Right lobe of liver (tissue), 6 donors: ENCODE data around the gene DYNLRB1. TPM values are rescaled to one million over a fixed set of nuclear protein-coding genes. Genes with fewer than 3 reads are reported as not detected.
A peak's percentile ranks its signal among the peaks of the same experiment; 100 is the strongest.

Source experiments
- ATAC-seq, 4 donors: fragments of 200-7000 bp; cut with Tn5 transposase; one replicate each; pipeline ENCODE4 v1.9.1; 2020; ENCODE audit warnings: mild to moderate bottlenecking in 4 of 4, moderate library complexity in 4 of 4
- DNase-seq, 3 donors: peaks; one replicate each; pipeline ENCODE4 v3.0.0-alpha.2; 2020
- H3K27ac ChIP-seq, 3 donors: fragments of 200-600 bp; one replicate each; pipeline ENCODE4 v1.8.0; 2022
- H3K27me3 ChIP-seq, 2 donors: fragments of 200-600 bp; one replicate each; pipeline ENCODE4 v1.8.0; 2022
- H3K36me3 ChIP-seq, 4 donors: fragments of 200-600 bp; sonication (generic) in 1 of 4; one replicate each; pipeline versions ENCODE4 v1.5.1 to v1.8.0; 2017 to 2022; ENCODE audit warnings: control low read depth in 1 of 4
- H3K4me1 ChIP-seq, 4 donors: fragments of 200-600 bp; sonication (generic) in 1 of 4; one replicate each; pipeline versions ENCODE4 v1.5.1 to v1.8.0; 2017 to 2022; ENCODE audit warnings: control low read depth in 1 of 4
- H3K4me3 ChIP-seq, 3 donors: fragments of 200-600 bp; one replicate each; pipeline ENCODE4 v1.8.0; 2022
- H3K9me3 ChIP-seq, 4 donors: fragments of 200-600 bp; sonication (generic) in 1 of 4; one replicate each; pipeline versions ENCODE4 v1.5.1 to v1.8.0; 2017 to 2022; ENCODE audit warnings: control low read depth in 1 of 4
- CTCF ChIP-seq, 4 donors: fragments of 200-600 bp in 3 of 4; fragments of 450-650 bp in 1 of 4; IDR thresholded peaks; one replicate each; pipeline versions ENCODE4 v1.5.1 to v1.8.0; 2016 to 2022; ENCODE audit warnings: antibody characterized with exemption in 4 of 4, mild to moderate bottlenecking in 2 of 4
- POLR2A ChIP-seq: fragments of 450-650 bp; IDR thresholded peaks from one replicate; pipeline ENCODE4 v1.6.1; 2017; ENCODE audit warnings: antibody characterized with exemption, mild to moderate bottlenecking
- WGBS: methylation state at CpG from one replicate; pipeline ENCODE4 v1.1.6; 2018; ENCODE audit warnings: low coverage, low lambda C conversion rate; ENCODE audit not compliant: insufficient coverage; ENCODE audit errors: missing lambda C conversion rate; 5-methylcytosine and 5-hydroxymethylcytosine counted together
- intact Hi-C, 2 donors: fragments of 100-400 bp; cut with DNase I; formaldehyde crosslinking; loops; one replicate each; pipeline versions ENCODE4 v1.11.2 to v1.14.1; 2022
- total RNA-seq, 6 experiments: library from RNA; depleted of rRNA in 2 of 6; stranded (reverse); fragments of >200 nt in 2 of 6; fragmentation: NEBNext Ultra II Directional in 3 of 6; extraction: Animal tissue kit (Norgen Biotek cat#: 25700) in 3 of 6; gene quantifications; one replicate each; pipeline versions ENCODE4 v1.1.0 to v1.2.4, GENCODE V29; 2016 to 2023
- donor health status: DM: no; HTN: yes; CAD: no.
- donor health status: DM: no; HTN: no; CAD: no.
- donor health status: DM: no; HTN: no; CAD: no.
- donor health status: DM: no; HTN: yes; CAD: no.
- donor health status: DM: no; HTN: yes; CAD: no.

The DYNLRB1 gene
- total RNA-seq, 6 experiments from 2014 or later: 34.8 to 84.3 (median 42.7) TPM

- DNase-seq (no peak), ATAC-seq (no peak)
- intact Hi-C loops: no loop called here
- Histone ChIP-seq H3K27ac (peak overlapping the region in 1 of 3 donors; percentile 66), H3K27me3 (no peaks in the 10 kb centered on the region), H3K4me3 (no peak overlapping the region), H3K9me3 (no peaks in the 10 kb centered on the region), H3K4me1 (peaks cover 0 to 13% (median 0%) of the 10 kb centered on the region in 4 donors), H3K36me3 (no peaks in the 10 kb centered on the region)
- WGBS: 98% methylated on average over 4 of the region's 6 CpGs
- TF ChIP-seq POLR2A: no peak
- TF ChIP-seq CTCF (IDR thresholded peaks at IDR 0.05): no peak
These were observed 36.3 kb downstream of the DYNLRB1 start for GRCh38 chr20:34552569-34552968.

GRCh38 chr20:34553366-34553867 is 37.2 kb downstream of the DYNLRB1 start:
- 17% methylated on average over 1 of the region's 4 CpGs for WGBS
- Histone ChIP-seq H3K27ac (peak overlapping the region in 2 of 3 donors; percentile 29 to 66), H3K36me3 (no peaks in the 10 kb centered on the region), H3K4me1 (peaks cover 0 to 16% (median 0%) of the 10 kb centered on the region in 4 donors), H3K9me3 (no peaks in the 10 kb centered on the region), H3K4me3 (no peak overlapping the region), H3K27me3 (no peaks in the 10 kb centered on the region)
- peak; percentile 85 to 91 (median 89) for ATAC-seq
- intact Hi-C loops: no loop called here
- peak; percentile 42 to 87 (median 86) for DNase-seq
- no peak for TF ChIP-seq POLR2A

GRCh38 chr20:34557936-34558319 is 41.7 kb downstream of the DYNLRB1 start:
- no peak for ATAC-seq
- H3K27ac ChIP-seq: peak overlapping the region; percentile 80 to 99 (median 90)
- intact Hi-C loops: no loop called here
- no peaks in the 10 kb centered on the region for H3K27me3 ChIP-seq
- H3K9me3 ChIP-seq: no peaks in the 10 kb centered on the region
- peaks cover 0 to 24% (median 0%) of the 10 kb centered on the region in 4 donors for H3K4me1 ChIP-seq
- no peaks in the 10 kb centered on the region for H3K36me3 ChIP-seq
- DNase-seq: no peak
- no peak for TF ChIP-seq POLR2A
- TF ChIP-seq CTCF (IDR thresholded peaks at IDR 0.05): no peak
- 31% methylated on average over 9 of the region's 11 CpGs for WGBS
- peak overlapping the region; percentile 58 to 88 (median 66) for H3K4me3 ChIP-seq

- DNase-seq: peak; percentile 96 to 98 (median 96)
- peak; percentile 81 to 87 (median 86) for ATAC-seq
- peak within 1 kb of the TSS; percentile 80 to 99 (median 90) for H3K27ac ChIP-seq
- under 1% methylated on average over 33 of the region's 103 CpGs for WGBS
- H3K27me3 ChIP-seq: no peaks in the 10 kb centered on the region
- peaks cover 0 to 20% (median 0%) of the 10 kb centered on the region in 4 donors for H3K4me1 ChIP-seq
- intact Hi-C loops: no loop called here
- H3K9me3 ChIP-seq: no peaks in the 10 kb centered on the region
- TF ChIP-seq CTCF (IDR thresholded peaks at IDR 0.05): peak in 1 of 4 donors; percentile 4
- TF ChIP-seq POLR2A: peak; percentile 57
- no peaks in the 10 kb centered on the region for H3K36me3 ChIP-seq
- peak within 1 kb of the TSS; percentile 58 to 88 (median 66) for H3K4me3 ChIP-seq
These were observed 42.3 kb downstream of the DYNLRB1 start, which contains the start of gene MAP1LC3A for GRCh38 chr20:34558320-34559218. TSS of gene MAP1LC3A (plus strand) at chr20:34558718. CDS start at chr20:34558869, 151 bp downstream.
